ENCODE results near the gene TGFBR2.

TGFBR2 gene

DNA sequence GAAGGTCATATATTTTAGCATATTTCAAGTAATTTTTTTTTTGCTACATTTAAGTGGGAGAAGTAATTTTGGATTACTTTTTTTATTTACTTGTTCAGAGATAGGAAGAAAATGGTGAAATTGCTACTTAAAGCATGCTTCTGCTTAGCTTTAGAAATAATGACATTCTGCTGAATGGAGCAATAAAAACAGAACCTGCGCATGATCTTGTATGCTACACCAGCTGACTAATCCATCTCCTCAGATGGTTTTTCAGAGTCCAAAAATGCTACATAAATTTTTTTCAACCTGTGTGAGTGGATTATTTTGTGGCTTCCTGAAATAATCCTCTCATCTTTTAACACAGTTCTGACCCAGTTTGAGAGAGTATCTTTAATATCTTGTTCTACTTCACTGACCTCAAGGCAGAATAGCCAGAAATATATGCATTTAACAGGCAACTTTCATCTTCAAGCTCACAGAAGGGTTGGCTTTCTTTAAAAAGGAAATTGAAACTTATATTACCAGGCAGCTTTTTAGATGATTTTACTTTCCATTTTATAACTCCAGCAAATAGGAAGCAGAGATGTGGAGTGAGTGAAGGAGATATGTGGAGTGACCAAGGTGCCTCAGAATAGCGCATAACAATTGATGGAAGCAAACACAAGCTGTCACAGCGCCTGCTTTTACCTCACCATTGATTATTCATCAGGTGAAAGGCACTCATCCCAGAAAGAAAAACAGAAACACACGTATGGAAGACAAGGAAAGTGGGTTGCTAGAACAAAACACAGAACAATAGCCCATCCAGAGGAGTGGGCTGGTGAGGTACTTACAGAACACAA lies 136.6 kb downstream of the TGFBR2 start:
- Histone ChIP-seq H3K79me2 (ENCODE audit: insufficient read depth, low read depth) (no peaks in the 10 kb centered on the region), H3K9ac (no peak overlapping the region), H3K4me2 (no peak overlapping the region), H3K4me3 (IDR thresholded peaks at IDR 0.05; ENCODE audit: insufficient read depth, low read depth, low read length) (no peak overlapping the region), H3K27me3 (ENCODE audit: insufficient read depth, low read depth) (no peaks in the 10 kb centered on the region), H4K20me1 (ENCODE audit: insufficient read depth) (no peaks in the 10 kb centered on the region), H2AFZ (ENCODE audit: low read depth) (no peak overlapping the region), H3K27ac (no peak overlapping the region), H3K4me1 (ENCODE audit: low read depth, poor library complexity, severe bottlenecking) (no peaks in the 10 kb centered on the region), H3K36me3 (ENCODE audit: insufficient read depth) (no peaks in the 10 kb centered on the region)
- TF ChIP-seq, protein P1, sequence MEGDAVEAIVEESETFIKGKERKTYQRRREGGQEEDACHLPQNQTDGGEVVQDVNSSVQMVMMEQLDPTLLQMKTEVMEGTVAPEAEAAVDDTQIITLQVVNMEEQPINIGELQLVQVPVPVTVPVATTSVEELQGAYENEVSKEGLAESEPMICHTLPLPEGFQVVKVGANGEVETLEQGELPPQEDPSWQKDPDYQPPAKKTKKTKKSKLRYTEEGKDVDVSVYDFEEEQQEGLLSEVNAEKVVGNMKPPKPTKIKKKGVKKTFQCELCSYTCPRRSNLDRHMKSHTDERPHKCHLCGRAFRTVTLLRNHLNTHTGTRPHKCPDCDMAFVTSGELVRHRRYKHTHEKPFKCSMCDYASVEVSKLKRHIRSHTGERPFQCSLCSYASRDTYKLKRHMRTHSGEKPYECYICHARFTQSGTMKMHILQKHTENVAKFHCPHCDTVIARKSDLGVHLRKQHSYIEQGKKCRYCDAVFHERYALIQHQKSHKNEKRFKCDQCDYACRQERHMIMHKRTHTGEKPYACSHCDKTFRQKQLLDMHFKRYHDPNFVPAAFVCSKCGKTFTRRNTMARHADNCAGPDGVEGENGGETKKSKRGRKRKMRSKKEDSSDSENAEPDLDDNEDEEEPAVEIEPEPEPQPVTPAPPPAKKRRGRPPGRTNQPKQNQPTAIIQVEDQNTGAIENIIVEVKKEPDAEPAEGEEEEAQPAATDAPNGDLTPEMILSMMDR (conservative IDR thresholded peaks at IDR 0.05; ENCODE audit: low read depth, low read length): no peak
